K562 (cell line): ENCODE data around the gene TCF23.

ENCODE experiments used
- CTCF ChIP-seq, 3 experiments: IDR thresholded peaks in 2 of 3; conservative IDR thresholded peaks in 1 of 3; 2 replicates each; pipeline ENCODE4 v1.5.1; 2011 to 2012; ENCODE audit warnings: low read length in 3 of 3, mild to moderate bottlenecking in 3 of 3, control low read depth in 2 of 3, improper control_type of control experiment in 1 of 3, inconsistent platforms in 1 of 3, low read depth in 1 of 3, mixed read lengths in 1 of 3, moderate library complexity in 1 of 3; ENCODE audit not compliant: insufficient read depth in 2 of 3
- FOS ChIP-seq: IDR thresholded peaks from 3 replicates; pipeline ENCODE4 v1.6.1; 2011; ENCODE audit not compliant: insufficient read length; ENCODE audit errors: extremely low read depth
- FOXP1 ChIP-seq: sonication (generic); formaldehyde crosslinking; IDR thresholded peaks from 2 replicates; pipeline ENCODE4 v1.8.0; 2022; ENCODE audit warnings: mild to moderate bottlenecking, missing genetic modification reagents
- JUNB ChIP-seq: fragments of 450-650 bp; formaldehyde crosslinking; conservative IDR thresholded peaks from 2 replicates; pipeline ENCODE4 v1.4.0; 2020; ENCODE audit warnings: mild to moderate bottlenecking
- POLR2AphosphoS5 ChIP-seq: IDR thresholded peaks from 2 replicates; pipeline ENCODE4 v1.6.1; 2011; ENCODE audit warnings: mild to moderate bottlenecking, low read depth, low read length, moderate library complexity; ENCODE audit not compliant: control insufficient read depth, insufficient read depth
- SMAD4 ChIP-seq: fragments of 250-450 bp; sonication (Bioruptor Pico); conservative IDR thresholded peaks from 2 replicates; pipeline ENCODE4 v1.8.0; 2021; ENCODE audit warnings: inconsistent platforms, mild to moderate bottlenecking, moderate library complexity

DNA sequence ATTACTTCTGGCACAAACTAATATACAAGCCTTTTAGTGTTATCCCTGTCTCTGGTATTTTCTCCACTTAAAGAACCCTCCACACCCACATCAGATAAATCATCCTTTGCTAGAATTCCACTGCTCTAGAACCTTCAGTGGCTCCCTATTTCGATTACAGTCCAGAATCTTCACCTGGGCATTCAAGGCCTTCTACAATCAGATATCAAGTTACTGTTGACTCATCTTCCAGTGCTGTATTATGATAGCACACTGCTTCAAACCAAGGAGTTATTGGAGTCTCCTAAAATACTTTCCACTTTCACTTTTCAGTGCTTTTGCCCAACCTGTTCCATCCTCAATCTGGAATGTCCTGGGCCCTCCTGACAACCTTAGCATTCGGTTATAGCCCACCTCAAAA, 33.3 kb upstream of the TCF23 start:
- TF ChIP-seq POLR2AphosphoS5 (no peak), FOS (no peak), JUNB (CRISPR knock-in tag) (no peak), CTCF (IDR thresholded peaks at IDR 0.05 in 2 of 3, conservative IDR thresholded peaks at IDR 0.05 in 1 of 3; ENCODE audit: insufficient read depth in 2 of 3, low read depth in 1 of 3, low read length in 3 of 3) (no peak), SMAD4 (no peak), FOXP1 (CRISPR knock-in tag) (no peak)
